HFFc6 (cell line): ENCODE results near the gene PCYT2. TPM values are rescaled to one million over a fixed set of nuclear protein-coding genes. Genes with fewer than 3 reads are reported as not detected.

ENCODE experiments used
- DNase-seq: peaks from one replicate; pipeline ENCODE4 v3.0.0-alpha.2; 2018
- H3K27ac Mint-ChIP-seq: 2 replicates; pipeline ENCODE4 v1.8.0; 2020; ENCODE audit warnings: mild to moderate bottlenecking, mixed read lengths
- H3K27me3 Mint-ChIP-seq: 2 replicates; pipeline ENCODE4 v1.8.0; 2021; ENCODE audit warnings: mild to moderate bottlenecking, moderate library complexity, mixed read lengths; ENCODE audit not compliant: insufficient read depth
- H3K36me3 Mint-ChIP-seq: 2 replicates; pipeline ENCODE4 v1.8.0; 2021; ENCODE audit warnings: low read depth, mixed read lengths
- H3K4me1 Mint-ChIP-seq: 2 replicates; pipeline ENCODE4 v1.8.0; 2020; ENCODE audit warnings: low read depth, mixed read lengths
- H3K4me3 Mint-ChIP-seq: 2 replicates; pipeline ENCODE4 v1.8.0; 2020; ENCODE audit warnings: mild to moderate bottlenecking, moderate library complexity, mixed read lengths
- H3K9me3 Mint-ChIP-seq: 2 replicates; pipeline ENCODE4 v1.8.0; 2020; ENCODE audit warnings: mild to moderate bottlenecking, mixed read lengths
- CTCF ChIP-seq: fragments of 200-600 bp; sonication (generic); IDR thresholded peaks from 2 replicates; pipeline ENCODE4 v1.5.0; 2021; ENCODE audit warnings: antibody characterized with exemption, mild to moderate bottlenecking
- total RNA-seq, 6 experiments: library from RNA; stranded (reverse); fragmentation: NEBNext Ultra II Directional; extraction: Animal tissue kit (Norgen Biotek cat#: 25700); gene quantifications; 2 replicates in 1 of 6; 3 replicates in 5 of 6; pipeline ENCODE4 v1.2.3, GENCODE V29; 2021

Gene PCYT2
- total RNA-seq, 6 experiments from 2014 or later: 33.2 to 45.8 (median 35.8) TPM

- TF ChIP-seq CTCF: no peak
- no peaks in the 10 kb centered on the region; the same call in 1 of the 2 replicates for H3K27me3 Mint-ChIP-seq
- no peak overlapping the region for H3K4me3 Mint-ChIP-seq
- H3K9me3 Mint-ChIP-seq: no peaks in the 10 kb centered on the region
- peaks cover 35% of the 10 kb centered on the region for H3K36me3 Mint-ChIP-seq
- DNase-seq: no peak
- no peak overlapping the region for H3K27ac Mint-ChIP-seq
- H3K4me1 Mint-ChIP-seq: peaks cover 18% of the 10 kb centered on the region
Observed at GRCh38 chr17:81912441-81913309, 1.5 kb upstream of the PCYT2 start.

GRCh38 chr17:81911969-81912368 is 770 bp upstream of the PCYT2 start:
- Mint-ChIP-seq H3K4me1 (peaks cover 12% of the 10 kb centered on the region), H3K27ac (no peak overlapping the region), H3K4me3 (no peak overlapping the region), H3K36me3 (peaks cover 32% of the 10 kb centered on the region), H3K27me3 (no peaks in the 10 kb centered on the region), H3K9me3 (no peaks in the 10 kb centered on the region)
- no peak for DNase-seq
- TF ChIP-seq CTCF: no peak

- H3K36me3 Mint-ChIP-seq: peaks cover 21% of the 10 kb centered on the region
- peaks cover 1% of the 10 kb centered on the region; the same call in 1 of the 2 replicates for H3K4me1 Mint-ChIP-seq
- H3K27me3 Mint-ChIP-seq: no peaks in the 10 kb centered on the region
- peak overlapping the region; percentile 66; the same call in 1 of the 2 replicates for H3K27ac Mint-ChIP-seq
- DNase-seq: no peak
- H3K9me3 Mint-ChIP-seq: no peaks in the 10 kb centered on the region
- peak overlapping the region; percentile 93 for H3K4me3 Mint-ChIP-seq
- no peak for TF ChIP-seq CTCF
Observed at GRCh38 chr17:81910840-81911276, 341 bp downstream of the PCYT2 start.

- Mint-ChIP-seq H3K27me3 (no peaks in the 10 kb centered on the region), H3K27ac (peak overlapping the region; percentile 66), H3K9me3 (no peaks in the 10 kb centered on the region), H3K4me3 (peak overlapping the region; percentile 93), H3K36me3 (peaks cover 20% of the 10 kb centered on the region), H3K4me1 (no peaks in the 10 kb centered on the region)
- TF ChIP-seq CTCF: no peak
- DNase-seq: no peak
Observed at GRCh38 chr17:81909966-81910839, 996 bp downstream of the PCYT2 start.

- peaks cover 17% of the 10 kb centered on the region for H3K36me3 Mint-ChIP-seq
- no peak for TF ChIP-seq CTCF
- no peak for DNase-seq
- H3K4me3 Mint-ChIP-seq: no peak overlapping the region
- no peaks in the 10 kb centered on the region for H3K9me3 Mint-ChIP-seq
- no peak overlapping the region for H3K27ac Mint-ChIP-seq
- H3K4me1 Mint-ChIP-seq: no peaks in the 10 kb centered on the region
- no peaks in the 10 kb centered on the region for H3K27me3 Mint-ChIP-seq
Observed at GRCh38 chr17:81909231-81909630, 2.0 kb downstream of the PCYT2 start.
